BJ (cell line): ENCODE data around the gene STX5. TPM values are rescaled to one million over a fixed set of nuclear protein-coding genes. Genes with fewer than 3 reads are reported as not detected.

Source experiments
- CTCF ChIA-PET: fragments of 350-600 bp; formaldehyde crosslinking; extraction: SDS; loops from one replicate; lab custom pipeline; 2021; ENCODE audit warnings: antibody characterized with exemption, inconsistent platforms; lab: Yijun Ruan, JAX
- POLR2A ChIA-PET: fragments of 300-600 bp; sonication (Branson Sonifier 250); formaldehyde crosslinking; extraction: SDS; loops from one replicate; lab custom pipeline; 2021; ENCODE audit warnings: antibody characterized with exemption; lab: Charles Lee
- DNase-seq: peaks from one replicate; pipeline ENCODE4 v3.0.0-alpha.2; 2011; ENCODE audit warnings: low read depth
- H3K27me3 ChIP-seq: 2 replicates; pipeline ENCODE4 v1.6.0; 2011; ENCODE audit warnings: low read length; ENCODE audit not compliant: control insufficient read depth, insufficient read depth
- H3K36me3 ChIP-seq: 2 replicates; pipeline ENCODE4 v1.5.1; 2011; ENCODE audit warnings: low read length; ENCODE audit not compliant: control insufficient read depth, insufficient read depth
- H3K4me3 ChIP-seq: 2 replicates; pipeline ENCODE4 v1.5.1; 2011; ENCODE audit warnings: low read depth, mild to moderate bottlenecking, control low read depth, low read length
- polyA plus RNA-seq: library from polyadenylated mRNA; depleted of rRNA; stranded (reverse); fragments of >200 nt; gene quantifications from 2 replicates; pipeline ENCODE4 v1.2.3, GENCODE V29; 2011
- TF ChIP-seq, protein P1 (sequence below): IDR thresholded peaks from 2 replicates; pipeline ENCODE4 v1.5.1; 2011; ENCODE audit warnings: low read depth, mild to moderate bottlenecking, control low read depth, inconsistent platforms, low read length, moderate library complexity; ENCODE audit not compliant: insufficient read depth

STX5 gene
- polyA plus RNA-seq, 1 experiment: 76.6 TPM

DNA sequence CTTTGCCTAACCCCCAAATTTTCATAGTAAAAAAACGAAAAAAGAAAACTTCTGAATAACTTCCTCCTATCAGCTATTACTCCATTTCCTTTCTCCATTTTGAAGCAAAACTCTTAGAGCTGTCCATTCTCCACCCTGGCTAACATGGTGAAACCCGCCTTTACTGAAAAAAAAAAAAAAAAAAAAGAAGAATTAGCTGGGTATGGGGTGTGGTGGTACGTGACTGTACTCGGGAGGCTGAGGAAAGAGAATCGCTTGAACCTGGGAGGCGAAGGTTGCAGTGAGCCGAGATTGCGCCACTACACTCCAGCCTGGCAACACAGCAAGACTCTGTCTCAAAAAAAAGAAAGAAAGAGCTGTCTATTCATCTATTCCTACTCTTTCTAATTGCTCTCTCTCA, 15.3 kb downstream of the STX5 start:
- peaks cover 6% of the 10 kb centered on the region for H3K36me3 ChIP-seq
- ChIA-PET CTCF (interaction anchor here (1.0 to 1.8 kb wide), 4 partner anchors 9 to 13 kb away, joined by 4 to 6 read pairs (median 5); no protein-coding TSS in a partner anchor), POLR2A (interaction anchor here (0.5 kb wide), 1 partner anchor 89 kb away, joined by 3 read pairs; the partner anchor contains the start of gene HNRNPUL2)
- no peaks in the 10 kb centered on the region for H3K27me3 ChIP-seq
- DNase-seq: no peak
- no peak overlapping the region for H3K4me3 ChIP-seq
- TF ChIP-seq, protein P1, sequence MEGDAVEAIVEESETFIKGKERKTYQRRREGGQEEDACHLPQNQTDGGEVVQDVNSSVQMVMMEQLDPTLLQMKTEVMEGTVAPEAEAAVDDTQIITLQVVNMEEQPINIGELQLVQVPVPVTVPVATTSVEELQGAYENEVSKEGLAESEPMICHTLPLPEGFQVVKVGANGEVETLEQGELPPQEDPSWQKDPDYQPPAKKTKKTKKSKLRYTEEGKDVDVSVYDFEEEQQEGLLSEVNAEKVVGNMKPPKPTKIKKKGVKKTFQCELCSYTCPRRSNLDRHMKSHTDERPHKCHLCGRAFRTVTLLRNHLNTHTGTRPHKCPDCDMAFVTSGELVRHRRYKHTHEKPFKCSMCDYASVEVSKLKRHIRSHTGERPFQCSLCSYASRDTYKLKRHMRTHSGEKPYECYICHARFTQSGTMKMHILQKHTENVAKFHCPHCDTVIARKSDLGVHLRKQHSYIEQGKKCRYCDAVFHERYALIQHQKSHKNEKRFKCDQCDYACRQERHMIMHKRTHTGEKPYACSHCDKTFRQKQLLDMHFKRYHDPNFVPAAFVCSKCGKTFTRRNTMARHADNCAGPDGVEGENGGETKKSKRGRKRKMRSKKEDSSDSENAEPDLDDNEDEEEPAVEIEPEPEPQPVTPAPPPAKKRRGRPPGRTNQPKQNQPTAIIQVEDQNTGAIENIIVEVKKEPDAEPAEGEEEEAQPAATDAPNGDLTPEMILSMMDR: no peak

DNA sequence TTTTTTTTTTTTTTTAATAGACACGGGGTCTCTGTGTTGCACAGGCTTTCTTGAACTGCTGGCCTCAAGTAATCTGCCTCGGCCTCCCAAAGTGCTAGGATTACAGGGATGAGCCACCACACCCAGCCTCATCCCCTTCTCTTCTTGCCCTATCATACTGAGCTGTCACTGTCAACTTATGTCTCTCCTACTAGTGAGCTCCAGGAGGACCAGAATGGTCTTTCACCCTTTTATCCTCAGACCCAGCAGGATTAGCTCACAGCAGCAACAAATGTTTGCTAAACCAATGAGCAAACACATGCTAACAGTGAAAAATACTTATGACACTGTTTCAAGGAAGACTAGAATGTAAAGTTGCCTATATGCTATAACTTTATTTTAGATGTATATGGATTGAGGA, 20.2 kb downstream of the STX5 start:
- H3K4me3 ChIP-seq: no peak overlapping the region
- peaks cover 2% of the 10 kb centered on the region for H3K36me3 ChIP-seq
- DNase-seq: no peak
- no peaks in the 10 kb centered on the region for H3K27me3 ChIP-seq
- ChIA-PET POLR2A (interaction anchor here (0.6 kb wide), 1 partner anchor 30 kb away, joined by 10 read pairs; no protein-coding TSS in a partner anchor), CTCF (interaction anchor here (0.6 to 1.8 kb wide), 4 partner anchors 12 to 156 kb away, joined by 3 to 4 read pairs (median 3); partner anchors contain the start of gene SLC3A2)
- TF ChIP-seq, protein P1: no peak

DNA sequence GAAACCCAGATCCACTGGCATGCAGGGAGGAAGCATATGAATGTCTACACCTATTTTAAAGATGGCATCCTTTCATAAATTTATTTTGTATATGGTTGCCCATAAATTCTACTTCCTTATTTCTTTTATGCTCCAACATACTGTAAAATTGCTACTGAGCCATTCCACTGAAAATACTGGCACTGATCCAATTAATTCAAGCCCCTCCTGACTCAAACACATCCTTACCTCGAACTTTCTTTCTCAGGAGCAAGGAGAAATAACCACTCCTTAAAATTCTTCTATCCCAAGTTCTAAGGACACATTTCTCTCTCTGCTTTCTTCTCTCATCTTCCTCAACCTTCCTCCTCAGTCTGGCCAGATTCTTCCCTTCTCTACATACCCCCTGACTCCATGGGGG, 21.1 kb downstream of the STX5 start:
- no peaks in the 10 kb centered on the region for H3K27me3 ChIP-seq
- CTCF ChIA-PET: interaction anchor here (0.6 to 1.8 kb wide), 2 partner anchors 13 to 27 kb away, joined by 3 read pairs; no protein-coding TSS in a partner anchor
- TF ChIP-seq, protein P1: no peak
- POLR2A ChIA-PET: no interaction called here
- DNase-seq: no peak
- no peak overlapping the region for H3K4me3 ChIP-seq
- H3K36me3 ChIP-seq: peaks cover 2% of the 10 kb centered on the region

DNA sequence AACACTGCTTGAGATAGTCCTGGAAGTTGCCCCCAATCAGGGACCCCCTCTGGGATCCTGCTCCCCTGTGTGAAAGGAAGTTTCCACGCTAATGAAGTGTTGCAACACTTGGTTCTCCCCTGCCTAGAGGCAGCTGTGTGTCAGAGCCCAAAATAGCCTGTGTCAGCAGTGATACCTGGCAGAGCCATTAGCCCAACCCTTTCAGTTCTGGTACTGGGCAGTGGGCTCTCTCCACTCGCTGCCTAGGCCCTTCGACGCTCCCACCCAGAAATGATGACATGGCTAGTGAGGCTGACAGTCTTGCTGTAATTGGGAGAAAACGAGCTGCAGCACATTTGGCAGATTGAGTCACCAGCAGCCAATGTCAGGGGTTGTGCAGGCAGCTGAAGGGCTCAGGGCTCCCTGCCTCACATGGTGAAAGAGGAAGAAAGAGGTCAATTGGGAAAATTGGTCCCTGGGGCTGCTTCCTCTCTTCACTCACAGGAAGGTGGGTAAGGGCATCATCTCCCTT, 25.2 kb downstream of the STX5 start:
- POLR2A ChIA-PET: interaction anchor here (0.9 kb wide), 1 partner anchor 35 kb away, joined by 3 read pairs; no protein-coding TSS in a partner anchor

DNA sequence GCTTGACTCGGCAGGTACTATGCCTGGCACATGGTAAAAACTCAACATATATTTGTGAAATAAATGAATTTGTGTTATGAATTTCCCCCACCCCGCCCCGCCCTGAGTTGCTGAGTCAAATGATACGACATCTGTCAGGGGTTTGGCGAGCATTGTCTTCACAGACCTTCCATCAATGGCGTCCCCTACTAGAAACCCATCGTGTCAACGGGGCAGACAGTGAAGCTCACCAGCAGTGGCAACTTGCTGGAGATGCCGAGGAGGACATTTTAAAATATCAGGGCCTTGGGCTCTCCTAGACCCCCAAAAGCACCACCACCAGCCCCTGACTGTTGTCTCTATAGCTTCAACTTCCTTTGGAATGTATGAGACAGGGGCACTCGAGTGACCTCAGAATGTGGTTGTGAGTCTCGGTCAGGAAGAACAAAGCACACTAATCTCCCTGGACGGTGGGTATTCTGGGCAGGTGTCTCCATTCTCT, 25.9 kb downstream of the STX5 start:
- H3K27me3 ChIP-seq: no peaks in the 10 kb centered on the region
- DNase-seq: no peak
- TF ChIP-seq, protein P1: no peak
- peaks cover 19% of the 10 kb centered on the region for H3K36me3 ChIP-seq
- POLR2A ChIA-PET: interaction anchor here (0.6 kb wide), 1 partner anchor 14 kb away, joined by 3 read pairs; no protein-coding TSS in a partner anchor
- H3K4me3 ChIP-seq: peak overlapping the region; percentile 77
- CTCF ChIA-PET: interaction anchor here (0.5 to 3.4 kb wide), 7 partner anchors 10 to 76 kb away, joined by 3 to 16 read pairs (median 3); partner anchors contain the start of gene TMEM179B

More for the DNA sequence above, 25.2 kb downstream of the STX5 start:
- H3K27me3 ChIP-seq: no peaks in the 10 kb centered on the region
- CTCF ChIA-PET: interaction anchor here (0.5 to 3.4 kb wide), 6 partner anchors 10 to 75 kb away, joined by 3 to 16 read pairs (median 4); partner anchors contain the start of gene TMEM179B
- H3K4me3 ChIP-seq: no peak overlapping the region
- DNase-seq: no peak
- peaks cover 12% of the 10 kb centered on the region for H3K36me3 ChIP-seq
- TF ChIP-seq, protein P1: no peak
